GM12892 (cell line): ENCODE measurements around the gene DCPS.
"Not testable (repeated sequence)": the region's sequence is repeated elsewhere in the genome, so short reads cannot be mapped to it uniquely, and the experiment has no call there.

Experiments used
- POLR2A ChIP-seq: IDR thresholded peaks from 2 replicates; pipeline ENCODE4 v1.6.1; 2011; ENCODE audit warnings: low read depth, low read length, control low read depth
- POLR2AphosphoS5 ChIP-seq: IDR thresholded peaks from 2 replicates; pipeline ENCODE4 v1.6.1; 2011; ENCODE audit warnings: low read depth, low read length, control low read depth
- TAF1 ChIP-seq: IDR thresholded peaks from 2 replicates; pipeline ENCODE4 v1.6.1; 2011; ENCODE audit warnings: low read depth, mild to moderate bottlenecking, control low read depth, low read length, borderline replicate concordance

DNA sequence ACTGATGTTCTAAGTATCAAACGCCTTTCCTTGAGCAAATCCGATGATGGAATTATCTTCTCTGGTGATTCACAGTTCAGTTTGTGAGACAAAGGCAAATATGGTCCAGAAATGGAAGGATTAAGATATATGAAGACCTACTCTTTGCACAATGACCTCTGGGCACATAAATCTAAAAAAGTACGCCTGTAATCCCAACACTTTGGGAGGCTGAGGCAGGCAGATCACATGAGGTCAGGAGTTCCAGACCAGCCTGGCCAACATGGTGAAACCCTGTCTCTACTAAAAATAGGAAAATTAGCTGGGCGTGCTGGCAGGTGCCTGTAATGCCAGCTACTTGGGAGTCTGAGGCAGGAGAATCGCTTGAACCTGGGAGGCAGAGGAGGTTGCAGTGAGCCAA, 48.4 kb upstream of the DCPS start:
- TF ChIP-seq POLR2A, TAF1, POLR2AphosphoS5: not testable (repeated sequence)
